Fibroblast of the aortic adventitia (primary cell): Measurements from ENCODE around the gene SBF2. TPM values are rescaled to one million over a fixed set of nuclear protein-coding genes. Genes with fewer than 3 reads are reported as not detected.
A peak's percentile ranks its signal among the peaks of the same experiment; 100 is the strongest.
"Not testable (repeated sequence)": the region's sequence is repeated elsewhere in the genome, so short reads cannot be mapped to it uniquely, and the experiment has no call there.

ENCODE experiments used
- DNase-seq: peaks from one replicate; pipeline ENCODE4 v3.0.0-alpha.2; 2010; ENCODE audit warnings: low read depth
- H3K4me3 ChIP-seq: 2 replicates; pipeline ENCODE4 v1.5.1; 2011; ENCODE audit warnings: low read depth, mild to moderate bottlenecking, control low read depth, low read length, moderate library complexity
- CTCF ChIP-seq: IDR thresholded peaks from 2 replicates; pipeline ENCODE4 v1.5.1; 2011; ENCODE audit warnings: mild to moderate bottlenecking, low read length, control low read depth, inconsistent platforms; ENCODE audit not compliant: insufficient read depth
- total RNA-seq: library from RNA; depleted of rRNA; stranded (reverse); fragments of >200 nt; gene quantifications from 2 replicates; pipeline ENCODE4 v1.2.3, GENCODE V29; 2012; ENCODE audit warnings: low replicate concordance

The SBF2 gene
- total RNA-seq, 1 donor: 65.3 TPM

DNA sequence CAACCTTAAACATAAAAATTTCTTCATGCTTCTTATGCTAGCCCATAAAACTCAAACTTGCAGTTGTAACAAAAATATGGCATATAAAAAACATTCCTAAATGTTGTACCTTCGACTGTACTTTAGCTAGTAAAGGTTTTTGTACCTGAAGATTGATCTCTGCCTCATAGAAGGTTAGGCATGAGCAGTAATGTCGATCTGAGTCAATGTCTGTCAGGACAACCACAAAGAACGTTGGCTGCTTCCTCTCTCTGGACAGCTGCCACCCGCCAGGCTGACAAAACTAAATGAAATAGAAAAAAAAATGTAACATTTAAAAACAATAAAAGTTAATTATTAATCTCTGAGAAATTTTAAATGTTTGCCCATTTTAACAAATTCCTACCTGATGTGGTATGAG lies 251.3 kb downstream of the SBF2 start:
- no peak for TF ChIP-seq CTCF
- DNase-seq: no peak
- H3K4me3 ChIP-seq: no peak overlapping the region

- TF ChIP-seq CTCF: no peak
- no peak overlapping the region for H3K4me3 ChIP-seq
- DNase-seq: no peak
These were observed 252.1 kb downstream of the SBF2 start for GRCh38 chr11:10041748-10042446.

GRCh38 chr11:10041332-10041731 lies 252.7 kb downstream of the SBF2 start:
- no peak for DNase-seq
- no peak for TF ChIP-seq CTCF
- H3K4me3 ChIP-seq: no peak overlapping the region

- TF ChIP-seq CTCF: no peak
- H3K4me3 ChIP-seq: no peak overlapping the region
- peak; percentile 83 for DNase-seq
These were observed 255.3 kb downstream of the SBF2 start for GRCh38 chr11:10038521-10039302.

DNA sequence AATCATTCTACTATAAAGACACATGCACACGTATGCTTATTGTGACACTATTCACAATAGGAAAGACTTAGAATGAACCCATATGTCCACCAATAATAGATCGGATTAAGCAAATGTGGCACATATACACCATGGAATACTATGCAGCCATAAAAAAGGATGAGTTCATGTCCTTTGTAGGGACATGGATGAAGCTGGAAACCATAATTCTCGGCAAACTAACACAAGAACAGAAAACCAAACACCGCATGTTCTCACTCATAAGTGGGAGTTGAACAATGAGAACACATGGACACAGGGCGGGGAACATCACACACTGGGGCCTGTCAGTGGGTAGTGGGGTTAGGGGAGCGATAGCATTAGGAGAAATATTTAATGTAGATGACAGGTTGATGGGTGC lies 258.1 kb downstream of the SBF2 start:
- not testable (repeated sequence) for H3K4me3 ChIP-seq, DNase-seq

- DNase-seq: peak; percentile 77
- TF ChIP-seq CTCF: no peak
- H3K4me3 ChIP-seq: no peak overlapping the region
These were observed 261.1 kb downstream of the SBF2 start for GRCh38 chr11:10032935-10033334.

DNA sequence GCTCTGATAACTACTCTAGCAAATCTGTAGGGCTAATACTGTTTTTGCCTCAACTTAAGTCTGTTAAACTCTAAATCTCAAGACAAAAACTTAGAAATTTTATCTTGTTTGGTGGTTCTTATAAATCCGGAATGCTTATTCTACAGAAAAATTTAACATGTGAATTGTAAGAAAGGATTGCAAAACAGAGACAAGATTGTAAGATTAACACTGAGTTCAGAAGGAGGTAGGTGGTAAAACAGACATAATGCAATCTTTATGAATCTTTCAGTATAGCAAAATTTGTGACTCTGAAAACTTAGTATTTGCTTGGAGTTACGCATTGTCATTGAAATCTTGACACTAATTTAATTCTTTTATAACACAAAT lies 263.9 kb downstream of the SBF2 start:
- TF ChIP-seq CTCF: no peak
- H3K4me3 ChIP-seq: no peak overlapping the region
- no peak for DNase-seq
